NCI-H345 treated with DMSO at 0.1 percent for 48 hours (cell line): ENCODE measurements around the gene UCK2.

Source experiments
- DNase-seq: peaks from one replicate; lab custom pipeline; 2025; ENCODE audit not compliant: unreplicated experiment; lab: John Stamatoyannopoulos, UW

Gene UCK2

DNA sequence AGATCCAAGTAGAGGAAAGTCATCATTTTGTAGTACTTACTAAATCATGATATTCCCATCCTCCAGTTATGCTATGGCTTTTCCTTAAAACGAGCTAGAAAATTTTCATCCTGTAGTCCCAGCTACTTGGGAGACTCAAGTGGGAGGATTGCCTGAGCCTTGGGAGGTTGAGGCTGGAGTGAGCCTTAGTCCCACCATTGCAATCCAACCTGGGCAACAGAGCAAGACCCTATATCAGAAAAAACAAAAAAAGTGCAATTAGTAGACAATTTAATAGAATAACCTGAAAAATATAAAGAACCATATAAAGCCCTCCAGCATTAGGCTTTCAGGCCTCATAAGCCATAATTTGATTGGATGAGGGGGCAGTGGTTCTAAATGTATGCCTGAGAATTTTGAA, 6.8 kb downstream of the UCK2 start:
- no peak for DNase-seq

DNA sequence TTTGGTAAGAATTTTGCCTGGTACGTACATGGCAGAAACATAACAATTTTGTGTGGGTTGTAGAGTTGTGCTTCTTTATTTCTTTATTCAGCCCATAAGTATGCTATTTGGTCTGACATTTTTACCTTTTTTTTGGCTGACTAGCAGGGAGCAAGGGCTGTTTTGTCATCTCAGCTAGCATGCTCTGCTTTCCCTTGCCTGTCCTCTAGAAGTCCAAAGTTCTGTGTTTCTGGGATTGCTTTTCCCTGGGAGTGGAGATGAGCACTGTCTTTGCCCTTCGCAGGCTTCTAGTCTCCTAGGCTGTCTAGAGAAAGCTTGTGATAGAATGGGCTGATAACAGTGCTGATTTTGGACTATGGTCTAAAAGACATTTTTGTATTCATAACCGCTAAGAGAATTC, 7.5 kb downstream of the UCK2 start:
- DNase-seq, result no peak

DNA sequence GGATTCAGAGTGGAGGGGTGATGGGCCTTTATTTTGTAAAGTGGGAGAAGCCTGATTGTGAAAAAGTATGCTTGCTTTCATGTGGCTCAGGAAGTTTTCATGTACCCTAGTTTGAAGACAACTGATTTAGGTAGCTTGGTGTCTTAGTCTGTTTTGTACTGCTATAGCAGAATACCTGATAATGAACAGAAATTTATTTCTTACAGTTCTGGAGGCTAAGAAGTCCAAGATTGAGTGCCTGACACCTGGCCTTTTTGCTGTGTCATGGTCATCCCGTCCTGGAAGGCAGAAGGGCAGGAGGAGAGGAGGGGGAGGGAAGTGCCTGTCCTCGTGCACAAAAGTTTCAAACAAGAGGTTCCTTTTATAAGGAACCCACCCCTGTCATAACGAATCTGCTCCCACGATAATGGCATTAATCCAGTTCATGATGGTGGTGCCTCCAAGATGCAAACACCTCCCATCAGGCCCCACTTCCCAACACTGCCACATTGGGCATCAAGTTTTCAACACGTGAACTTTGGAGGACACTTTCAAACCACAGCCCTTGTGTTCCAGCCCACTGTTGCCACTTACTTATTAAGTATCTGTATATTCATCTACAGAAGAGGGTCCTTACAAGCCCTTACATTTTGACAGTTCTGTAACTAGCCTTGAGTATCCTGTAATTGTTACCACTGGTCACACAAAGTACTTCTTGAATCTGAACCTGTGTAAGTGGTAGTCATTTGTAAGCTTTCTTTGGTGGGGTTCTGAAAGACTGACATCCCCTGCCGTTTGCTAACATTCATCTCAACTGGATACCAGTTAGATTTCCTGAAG, 9.5 kb downstream of the UCK2 start:
- no peak for DNase-seq

DNA sequence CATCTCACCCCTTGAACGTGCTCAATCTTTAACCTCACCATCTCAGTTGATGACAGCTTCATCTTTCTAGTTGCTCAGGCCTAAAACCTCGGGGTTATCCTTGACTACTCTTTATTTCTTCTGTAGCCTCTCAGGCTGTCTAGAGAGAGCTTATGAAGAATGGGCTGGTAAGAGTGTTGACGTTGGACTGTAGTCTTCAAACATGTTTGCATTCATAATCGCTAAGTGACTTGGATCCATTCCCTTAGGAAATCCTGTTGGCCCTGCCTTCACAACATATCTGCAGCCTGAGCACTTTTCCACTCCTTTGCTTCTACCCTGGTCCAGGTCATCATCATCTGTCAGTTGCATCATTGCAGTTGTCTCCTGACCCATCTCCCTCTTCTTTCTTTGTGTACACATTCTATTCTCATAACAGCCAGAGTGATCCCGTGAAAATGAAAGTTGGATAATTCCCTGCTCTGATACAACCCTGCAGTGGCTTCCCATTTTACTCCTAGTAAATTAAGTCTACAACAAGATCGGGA, 10.5 kb downstream of the UCK2 start:
- no peak for DNase-seq

DNA sequence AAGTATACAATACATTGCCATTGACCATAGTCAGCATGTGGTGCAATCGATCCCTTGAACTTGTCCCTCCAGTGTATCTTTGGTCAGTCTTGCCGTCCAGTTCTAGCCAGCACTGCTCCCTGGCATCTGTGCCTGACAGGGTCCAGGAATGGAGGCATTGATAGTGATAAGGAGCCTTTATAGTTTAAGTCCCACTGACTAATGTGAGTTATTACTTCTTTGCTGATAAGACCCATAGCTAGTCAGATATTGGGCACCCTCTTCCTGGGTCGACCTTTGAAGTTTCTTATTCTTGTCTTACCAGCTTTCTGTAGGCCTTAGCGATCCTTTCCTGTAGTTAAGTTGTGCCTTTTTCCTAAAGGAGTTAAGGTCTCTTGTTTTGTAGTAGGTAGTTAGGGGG, 13.0 kb downstream of the UCK2 start:
- DNase-seq, result no peak

DNA sequence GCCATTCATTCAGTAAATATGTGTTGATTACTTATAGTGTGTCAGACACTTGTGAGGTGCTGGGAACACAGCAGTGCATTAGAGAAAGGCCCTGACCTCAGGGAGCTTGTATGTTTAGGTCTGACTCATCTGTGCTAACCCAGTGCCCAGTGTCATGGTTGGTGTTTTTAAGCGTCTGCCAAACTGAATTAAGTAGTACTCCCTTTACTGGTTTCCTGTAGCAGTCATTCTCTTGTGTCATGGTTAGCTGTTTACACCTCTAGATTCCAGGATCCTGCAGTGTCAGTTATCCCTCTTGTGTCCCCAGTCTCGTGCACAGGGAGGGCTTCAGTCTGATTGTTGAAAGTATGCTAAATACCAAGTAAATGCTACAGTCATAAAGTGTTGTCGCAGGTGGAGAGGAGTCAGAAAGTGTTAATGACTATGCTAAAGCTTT, 14.2 kb downstream of the UCK2 start:
- no peak for DNase-seq

DNA sequence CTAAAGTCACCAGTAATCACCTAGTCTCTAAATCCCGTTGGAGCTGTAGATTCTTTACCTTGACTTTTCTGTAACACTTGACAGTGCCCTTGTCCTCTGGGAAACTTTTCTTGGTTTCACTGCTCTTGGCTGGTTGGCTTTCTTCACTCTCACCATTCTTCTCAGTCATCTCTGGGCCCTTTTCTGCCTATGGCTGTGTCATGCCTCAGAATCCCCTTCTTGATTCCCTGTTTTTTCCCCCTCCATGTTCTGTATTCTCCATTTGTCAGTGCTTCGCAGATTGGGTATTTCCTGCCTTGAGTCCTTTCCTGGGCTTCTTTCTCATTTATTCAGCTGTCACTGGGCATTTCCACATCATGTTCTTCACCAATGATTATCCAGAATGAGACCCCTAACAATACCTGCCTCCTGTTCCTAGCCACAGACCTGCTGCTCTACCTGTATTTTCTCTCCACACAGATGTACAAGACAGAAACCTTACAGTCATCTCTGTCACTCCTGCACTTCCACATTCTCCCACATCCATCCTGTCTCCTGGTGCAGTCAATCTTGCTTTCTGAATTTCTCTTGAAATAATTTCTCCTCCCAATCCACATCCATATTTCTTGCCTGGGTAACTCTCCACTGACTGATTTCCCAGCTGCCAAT, 14.7 kb downstream of the UCK2 start:
- no peak for DNase-seq

DNA sequence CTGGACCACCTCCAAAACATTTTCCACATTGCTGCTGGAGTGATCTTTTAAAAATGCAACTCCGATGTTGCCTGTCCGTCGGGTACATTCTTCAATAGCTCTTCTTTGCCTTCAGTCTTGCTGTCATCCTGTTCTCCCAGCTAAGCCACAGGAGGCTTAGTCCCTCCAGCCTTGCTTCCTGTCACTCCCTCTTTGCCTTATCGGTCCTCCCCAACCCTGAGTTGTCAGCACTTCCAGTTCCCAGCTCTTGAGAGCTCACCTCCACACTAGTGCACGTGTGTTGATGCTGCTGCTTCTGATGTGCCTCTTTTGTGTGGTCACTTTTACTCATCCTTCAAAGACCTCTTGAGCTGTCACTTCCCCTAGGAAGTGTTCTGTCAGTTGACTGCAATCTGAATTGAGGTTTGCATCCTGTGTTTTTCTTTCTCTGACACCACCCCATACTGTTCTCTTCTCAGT, 15.3 kb downstream of the UCK2 start:
- peak; percentile 59 for DNase-seq

DNA sequence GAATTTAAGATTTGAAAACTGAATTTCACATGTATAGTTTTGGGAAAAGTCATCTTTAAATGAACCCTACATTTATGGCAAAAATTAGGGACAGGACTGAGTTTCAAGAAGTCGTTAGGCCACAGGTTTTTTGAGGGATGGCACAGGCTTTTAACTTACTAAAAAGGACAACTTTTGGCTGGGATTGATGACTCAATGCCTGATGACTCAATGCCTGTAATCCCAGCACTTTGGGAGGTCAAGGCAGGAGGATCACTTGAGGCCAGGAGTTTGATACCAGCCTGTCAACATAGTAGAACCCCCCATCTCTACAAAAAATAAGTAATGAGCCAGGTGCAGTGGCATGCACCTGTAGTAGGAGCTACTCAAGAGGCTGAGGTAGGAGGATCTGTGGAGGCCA, 15.9 kb downstream of the UCK2 start:
- no peak for DNase-seq

DNA sequence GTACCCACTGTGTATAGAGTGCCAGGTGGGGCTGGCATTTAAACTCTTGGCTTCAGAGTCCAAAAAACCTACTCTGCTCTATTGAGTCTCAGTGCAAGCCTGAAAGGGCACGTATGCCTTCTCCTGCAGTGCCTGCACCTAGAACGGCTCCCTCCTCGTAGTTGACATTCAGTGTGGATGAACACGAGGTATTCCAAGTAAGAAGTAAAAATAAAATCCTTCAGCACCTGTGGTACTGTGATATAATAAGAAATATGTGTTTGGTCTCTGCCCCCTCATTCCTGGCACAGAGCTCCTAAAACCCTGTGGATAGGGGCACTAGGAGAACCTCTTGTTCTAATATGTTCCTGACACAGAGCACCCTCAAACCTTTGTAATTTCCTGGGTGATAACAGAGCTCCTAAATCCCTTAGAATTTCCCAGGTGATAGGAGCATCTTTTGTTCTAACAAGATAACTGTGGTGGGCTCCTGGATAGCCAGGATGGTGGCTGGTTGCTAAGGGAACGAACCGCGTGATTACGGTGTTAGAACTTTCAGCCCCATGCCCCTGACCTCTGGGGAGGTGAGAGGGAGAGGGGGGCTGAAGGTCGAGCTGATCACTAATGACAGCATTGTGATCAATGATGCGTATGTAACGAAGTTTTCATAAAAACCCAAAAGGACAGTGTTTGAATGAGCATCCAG, 16.8 kb downstream of the UCK2 start:
- peak; percentile 27 for DNase-seq

DNA sequence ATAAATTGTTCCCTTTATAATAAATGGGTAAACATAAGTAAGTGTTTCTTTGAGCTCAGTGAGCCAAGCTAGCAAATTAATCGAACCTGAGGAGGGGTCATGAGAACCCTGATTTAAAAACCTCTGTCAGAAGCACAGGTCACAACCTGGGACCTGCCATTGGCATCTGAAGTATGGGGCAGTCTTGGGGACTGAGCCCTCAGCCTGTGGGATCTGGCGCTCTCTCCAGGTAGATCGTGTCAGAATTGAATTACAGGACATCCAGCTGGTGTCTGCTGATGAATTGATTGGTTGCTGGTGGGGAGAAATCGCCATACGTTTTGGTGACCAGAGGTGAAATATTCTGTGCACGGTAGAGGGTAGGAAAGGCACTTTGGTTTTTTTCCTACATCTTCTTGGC, 17.5 kb downstream of the UCK2 start:
- DNase-seq, result no peak

DNA sequence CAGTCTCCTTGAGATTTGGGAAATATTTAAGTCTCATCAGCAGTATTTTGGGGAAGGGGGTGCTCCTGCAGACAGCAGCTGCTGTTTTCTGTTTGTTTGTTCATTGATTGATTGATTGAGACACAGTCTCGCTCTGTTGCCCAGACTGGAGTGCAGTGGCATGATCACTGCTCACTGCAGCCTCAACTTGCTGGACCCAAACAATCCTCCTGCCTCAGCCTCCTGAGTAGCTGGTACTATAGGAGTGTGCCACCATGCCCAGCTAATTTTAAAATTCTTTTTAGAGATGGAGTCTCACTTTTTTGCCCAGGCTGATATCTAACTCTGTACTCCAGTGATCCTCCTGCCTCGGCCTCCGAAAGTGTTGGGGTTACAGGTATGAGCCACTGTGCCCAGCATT, 18.2 kb downstream of the UCK2 start:
- DNase-seq, result no peak

DNA sequence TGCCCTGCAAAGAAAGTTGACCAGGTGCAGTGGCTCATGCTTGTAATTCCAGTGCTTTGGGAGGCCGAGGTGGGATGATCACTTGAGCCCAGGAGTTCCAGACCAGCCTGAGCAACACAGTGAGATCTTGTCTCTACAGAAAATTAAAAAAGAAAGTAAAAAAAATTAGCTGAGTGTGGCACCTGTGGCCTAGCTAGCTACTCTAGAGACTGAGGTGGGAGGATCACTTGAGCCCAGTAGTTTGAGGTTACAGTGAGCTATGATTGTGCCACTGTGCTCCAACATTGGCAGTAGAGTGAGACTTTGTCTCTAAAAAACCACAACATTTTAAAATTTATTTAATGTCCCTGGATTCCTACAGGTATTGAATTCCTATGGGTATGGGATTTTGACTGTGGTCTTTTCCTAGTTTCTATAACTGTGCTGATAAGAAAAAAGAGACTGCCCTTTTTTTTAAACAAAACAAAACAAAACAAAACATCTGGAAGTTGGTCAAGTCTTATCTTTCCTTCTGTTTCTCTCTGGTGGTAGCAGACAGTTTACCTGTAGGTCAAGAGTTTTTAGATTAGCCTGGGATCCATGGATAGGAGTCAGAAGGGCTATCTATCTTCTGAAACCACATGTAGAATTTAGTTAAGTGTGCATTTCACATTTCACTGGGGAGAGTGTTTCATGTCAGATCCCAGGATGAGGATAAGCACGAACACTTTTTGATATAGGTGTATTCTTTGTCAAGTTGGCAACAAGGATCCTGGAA, 18.8 kb downstream of the UCK2 start:
- no peak for DNase-seq

DNA sequence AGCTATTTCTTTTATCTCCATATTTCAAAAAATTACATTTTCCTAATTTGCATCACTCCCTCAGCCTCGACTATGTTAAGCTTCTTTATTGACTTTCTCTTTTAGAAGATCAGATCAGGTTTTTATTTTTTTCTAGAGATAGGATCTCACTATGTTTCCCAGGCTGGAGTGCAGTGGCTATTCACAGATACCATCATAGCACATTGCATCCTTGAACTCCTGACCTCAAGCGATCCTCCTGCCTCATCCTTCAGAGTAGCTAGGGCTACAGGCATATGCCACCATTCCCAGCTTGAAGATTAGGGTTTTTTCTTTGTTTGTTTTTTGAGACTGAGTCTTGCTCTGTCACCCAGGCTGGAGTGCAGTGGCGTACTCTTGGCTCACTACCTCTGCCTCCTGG, 20.1 kb downstream of the UCK2 start:
- no peak for DNase-seq

DNA sequence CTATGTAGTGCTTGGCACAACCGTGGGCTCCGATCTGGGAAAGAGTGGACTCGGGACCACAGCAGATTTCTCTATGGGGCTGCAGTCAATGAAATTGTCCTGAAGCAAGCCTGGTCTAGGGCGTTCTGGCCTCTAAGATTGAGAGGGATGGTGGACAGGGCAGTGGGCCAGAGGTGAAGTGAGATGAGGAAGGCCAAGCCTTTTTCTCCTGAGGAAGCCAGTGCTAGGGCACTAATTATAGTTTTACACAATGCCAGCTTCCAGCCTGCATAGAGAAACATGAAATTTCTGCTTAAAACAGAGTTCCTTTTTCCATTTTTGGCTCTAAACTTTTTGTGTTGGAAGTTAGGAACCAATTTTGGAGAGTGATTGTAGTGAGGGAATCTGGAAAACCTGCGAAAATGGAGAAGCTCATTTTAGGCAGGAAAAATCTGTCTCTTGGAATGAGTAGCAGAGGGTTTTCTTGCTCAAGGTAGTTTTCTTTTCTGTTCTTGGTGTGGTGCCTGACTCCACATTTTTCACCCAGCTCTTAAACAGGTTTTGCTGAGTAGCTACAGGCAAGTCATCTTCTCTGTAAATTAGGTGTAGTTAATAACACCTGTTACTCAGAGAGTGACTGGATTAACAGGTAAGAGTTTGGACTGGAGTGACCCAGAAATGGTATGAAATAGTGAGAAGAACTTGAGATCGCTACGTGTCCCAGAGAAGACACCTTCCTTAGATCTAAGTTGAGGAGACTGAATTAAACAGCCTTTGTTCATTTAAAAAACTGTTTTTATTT, 22.1 kb downstream of the UCK2 start:
- no peak for DNase-seq

DNA sequence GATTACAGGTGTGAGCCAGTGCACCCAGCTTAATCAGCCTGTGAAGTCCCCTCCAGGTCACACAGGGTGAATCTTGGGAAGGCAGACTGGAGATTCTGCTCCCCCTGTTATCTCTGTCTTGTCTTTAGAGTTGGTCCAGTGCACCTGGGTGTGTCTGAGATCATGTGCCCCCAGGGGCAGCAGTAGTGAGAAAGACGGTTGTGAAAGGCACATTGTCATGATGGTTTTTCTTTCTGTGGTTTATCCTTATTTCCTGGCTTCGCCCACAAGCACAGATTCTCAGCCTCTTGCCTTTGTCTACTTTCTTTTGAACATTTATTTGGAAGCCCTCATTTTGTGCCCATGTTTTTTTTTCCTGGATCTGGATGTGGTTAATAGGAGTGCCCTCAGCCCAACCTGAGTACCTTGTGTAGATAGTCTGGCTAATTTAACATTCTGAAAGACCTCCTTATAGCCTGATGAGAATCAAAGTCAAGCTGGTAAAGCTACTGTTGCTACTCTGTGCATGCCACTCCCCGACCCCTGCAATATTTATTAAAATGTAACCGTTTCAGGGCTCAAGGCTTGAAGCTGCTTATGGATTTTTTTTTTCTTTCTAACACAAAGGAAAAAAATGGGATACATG, 23.7 kb downstream of the UCK2 start:
- DNase-seq, result no peak

DNA sequence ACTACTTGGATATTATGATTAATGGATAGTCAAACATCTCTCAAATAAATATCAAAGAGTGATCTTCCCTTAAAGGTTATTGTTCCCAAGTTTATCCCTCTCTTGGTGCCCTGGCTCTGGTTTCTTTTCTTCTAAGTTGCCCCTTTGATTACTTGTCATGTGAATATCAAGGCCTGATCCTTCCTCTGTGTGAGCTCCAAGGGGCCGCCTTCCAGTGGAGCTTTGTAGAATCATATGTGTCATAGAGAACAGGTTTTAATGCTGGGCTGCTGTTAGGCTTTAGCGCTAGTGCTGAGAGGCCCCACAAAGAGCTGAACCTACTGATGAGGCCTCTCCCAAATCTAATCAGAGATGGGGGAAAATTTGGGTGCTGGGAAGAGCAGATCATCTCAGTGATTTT, 25.5 kb downstream of the UCK2 start:
- no peak for DNase-seq

DNA sequence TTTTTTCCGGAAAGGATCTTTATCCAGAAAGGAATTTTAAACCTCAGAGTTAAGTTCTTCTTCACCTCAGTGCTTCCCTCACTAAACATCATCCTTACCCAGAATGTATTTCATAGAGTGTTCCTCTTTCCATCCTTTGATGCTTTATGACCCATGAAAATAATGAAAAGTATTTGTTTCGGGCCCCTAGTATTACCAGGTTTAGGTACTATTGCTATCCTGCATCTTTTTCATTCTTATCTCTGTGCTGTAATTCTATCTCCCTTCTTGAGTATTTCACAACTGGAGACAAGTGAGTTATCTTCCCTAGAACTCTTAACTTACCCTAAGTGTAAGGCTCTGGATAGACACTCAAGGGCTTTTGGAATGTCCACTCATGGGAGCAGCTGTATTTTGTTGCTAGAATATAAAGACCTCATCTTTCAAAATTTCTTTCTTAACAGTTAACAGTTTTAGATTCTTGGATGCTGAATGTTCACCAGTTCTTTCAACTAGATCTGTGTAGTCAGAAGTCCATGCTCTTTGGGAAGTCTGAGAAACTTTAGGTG, 26.2 kb downstream of the UCK2 start:
- DNase-seq, result no peak

DNA sequence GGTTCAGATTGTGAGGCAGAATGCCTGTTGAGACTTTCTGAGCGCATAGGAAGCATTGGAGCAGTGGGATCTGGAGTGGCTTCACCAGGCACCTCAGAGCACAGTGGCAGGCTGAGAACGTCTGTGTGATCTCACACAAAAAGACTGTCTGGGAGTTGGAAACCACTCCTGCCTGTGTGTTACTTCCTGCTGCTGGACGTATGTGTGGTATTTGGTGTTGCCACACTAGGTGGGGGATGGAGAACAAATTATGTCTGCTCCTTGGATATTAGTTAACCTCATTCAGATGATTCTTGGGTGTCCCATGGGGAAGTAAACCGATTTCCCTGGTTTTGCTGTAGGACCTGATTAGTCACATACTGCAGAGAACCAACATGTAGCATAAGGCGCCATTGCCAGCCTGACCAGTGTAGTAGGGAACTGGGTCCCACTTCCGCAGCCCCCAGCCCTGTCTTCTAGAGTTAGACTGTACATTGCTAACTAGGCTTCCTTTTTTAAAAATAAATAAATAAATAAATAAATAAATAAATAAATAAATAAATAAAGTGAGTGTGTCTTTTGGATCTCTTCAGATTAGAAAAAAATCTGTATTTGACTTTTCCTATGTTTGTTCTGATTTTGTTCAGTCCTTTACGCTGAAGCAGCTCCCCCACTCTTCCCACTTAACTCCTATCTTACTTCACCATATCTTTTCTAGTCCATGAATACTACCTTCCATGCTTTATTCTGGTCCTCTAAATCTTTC, 26.9 kb downstream of the UCK2 start:
- DNase-seq, result no peak
